GM10847 (cell line): Measurements from ENCODE around the gene RETREG1.

Experiments used
- POLR2A ChIP-seq: IDR thresholded peaks from 2 replicates; pipeline ENCODE4 v1.6.1; 2011; ENCODE audit not compliant: insufficient read length; ENCODE audit errors: extremely low read depth

The RETREG1 gene

DNA sequence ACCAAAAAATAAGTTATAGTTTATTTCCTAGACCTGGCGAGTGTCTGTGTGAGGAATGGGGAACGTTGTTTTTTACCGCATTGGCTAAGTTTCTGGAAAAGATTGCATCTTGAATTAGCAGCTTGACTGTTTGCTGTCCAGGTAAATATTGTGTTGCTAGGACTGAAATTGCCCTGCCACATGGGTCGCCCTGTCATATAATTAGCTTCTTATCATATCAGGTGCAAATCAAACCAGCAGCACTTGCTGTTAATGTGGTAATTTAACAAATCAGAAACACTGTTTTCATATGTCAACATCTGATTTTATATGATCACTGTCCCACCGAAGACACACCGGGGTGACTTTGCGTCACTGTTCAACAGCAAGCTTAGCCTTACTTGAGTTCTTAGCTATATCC is 87.5 kb downstream of the RETREG1 start:
- no peak for TF ChIP-seq POLR2A

DNA sequence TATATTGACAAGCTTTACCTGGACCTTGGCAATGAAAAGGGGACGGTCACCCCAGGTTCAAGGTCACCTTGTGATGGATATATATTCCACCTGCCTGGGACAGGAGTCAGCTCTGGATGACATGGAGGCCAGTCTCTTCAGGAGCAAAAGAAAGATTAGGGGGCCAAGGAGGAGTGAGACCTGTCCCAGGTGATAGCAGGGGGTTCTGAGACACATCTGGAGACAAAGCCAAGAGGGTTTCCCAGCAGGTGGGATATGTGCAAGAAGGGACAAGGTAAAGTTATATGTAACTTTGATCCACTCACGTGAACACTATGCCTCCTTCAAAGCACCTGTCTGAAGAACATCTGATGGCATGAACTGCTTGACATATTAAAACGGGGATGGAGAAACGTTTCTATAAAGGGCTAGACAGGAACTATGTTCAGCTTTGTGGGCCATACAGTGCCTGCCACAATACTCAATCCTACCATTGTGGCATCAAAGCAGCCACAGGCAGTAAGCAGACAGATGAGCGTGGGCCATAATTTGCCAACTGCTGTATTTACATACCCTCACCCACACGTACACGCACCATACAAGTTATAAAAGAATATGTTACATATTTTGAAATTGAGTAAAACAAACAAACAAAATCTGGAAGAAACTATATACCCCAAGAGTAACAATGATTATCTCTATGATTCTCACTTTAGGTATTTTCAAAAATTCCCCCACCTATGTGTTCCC is 88.3 kb downstream of the RETREG1 start:
- no peak for TF ChIP-seq POLR2A

DNA sequence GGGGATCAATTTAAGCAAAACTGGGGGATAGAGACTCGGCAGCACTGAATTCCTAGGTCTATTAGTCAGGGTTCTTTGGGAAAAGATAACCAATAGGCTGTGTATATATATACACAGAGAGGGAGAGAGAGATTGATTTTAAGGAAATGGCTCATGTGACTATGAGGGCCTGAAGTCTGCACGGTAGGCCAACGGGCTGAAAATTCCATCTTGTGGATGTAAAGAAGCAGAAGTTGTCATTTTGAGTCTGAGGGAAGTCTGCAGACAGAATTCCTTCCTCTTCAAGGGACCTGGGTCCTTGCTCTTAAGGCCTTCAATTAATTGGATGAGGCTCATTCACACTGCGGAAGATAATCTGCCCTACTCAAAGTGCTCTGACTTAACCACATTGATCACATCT is 91.1 kb downstream of the RETREG1 start:
- TF ChIP-seq POLR2A: no peak

DNA sequence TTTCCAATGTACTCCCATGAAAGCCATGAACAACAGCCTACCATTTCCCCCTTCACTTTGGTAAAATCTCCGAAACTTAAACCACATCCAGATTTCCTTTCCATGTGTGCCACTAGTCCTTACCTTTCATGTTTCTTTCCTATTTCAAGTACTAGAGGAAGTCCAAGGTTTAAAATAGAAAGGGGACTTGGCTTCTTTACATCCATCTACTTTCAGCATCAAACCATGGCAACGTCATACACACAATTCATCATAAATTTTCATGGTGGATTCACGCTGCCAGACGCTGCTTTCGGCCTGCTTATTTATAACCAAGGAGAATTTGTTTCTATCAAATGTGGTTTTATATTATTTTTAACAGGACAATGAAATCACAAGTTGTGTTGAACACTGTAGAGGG is 92.5 kb downstream of the RETREG1 start:
- no peak for TF ChIP-seq POLR2A

- no peak for TF ChIP-seq POLR2A
These were observed 95.0 kb downstream of the RETREG1 start for GRCh38 chr5:16521521-16522483.

DNA sequence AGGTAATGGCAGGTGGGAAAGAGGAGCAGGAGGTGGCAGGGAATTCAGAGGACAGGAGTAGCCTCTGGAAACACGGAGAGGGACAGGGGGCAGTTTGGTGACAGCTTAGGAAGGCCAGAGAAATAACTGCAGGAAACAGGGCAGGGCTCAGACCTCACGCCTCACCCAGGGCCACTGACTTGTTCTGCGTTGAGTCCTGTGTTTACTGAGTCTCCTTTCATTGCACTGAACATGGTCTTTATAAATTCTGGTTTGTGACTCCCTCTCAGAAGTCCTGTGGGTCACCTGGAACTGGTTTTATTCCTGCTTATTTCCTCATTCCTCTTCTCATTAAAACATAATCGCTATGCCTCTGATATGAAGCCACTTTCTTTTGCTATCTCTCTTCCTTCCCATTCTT is 96.0 kb downstream of the RETREG1 start:
- no peak for TF ChIP-seq POLR2A

DNA sequence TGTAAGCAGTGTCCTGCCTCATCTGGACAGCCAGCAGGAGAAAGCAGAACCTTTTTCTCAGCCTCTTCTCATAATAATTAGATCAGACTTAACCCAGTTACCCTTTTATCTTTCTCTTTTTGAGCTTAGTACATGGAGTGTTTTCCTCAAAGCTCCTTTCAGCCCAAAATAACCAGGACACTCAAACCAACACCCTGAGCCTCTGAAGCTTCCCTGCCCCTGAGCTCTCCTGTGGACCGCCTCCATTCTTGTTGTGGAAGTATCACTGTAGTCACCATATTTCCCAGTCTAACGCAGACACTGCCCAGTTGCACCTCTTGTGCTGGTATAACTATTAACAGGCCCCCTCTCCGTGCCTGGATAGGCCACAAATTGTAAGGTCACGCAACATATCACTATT is 97.4 kb downstream of the RETREG1 start:
- TF ChIP-seq POLR2A: no peak

GRCh38 chr5:16518606-16519005 is 98.2 kb downstream of the RETREG1 start:
- TF ChIP-seq POLR2A: no peak

DNA sequence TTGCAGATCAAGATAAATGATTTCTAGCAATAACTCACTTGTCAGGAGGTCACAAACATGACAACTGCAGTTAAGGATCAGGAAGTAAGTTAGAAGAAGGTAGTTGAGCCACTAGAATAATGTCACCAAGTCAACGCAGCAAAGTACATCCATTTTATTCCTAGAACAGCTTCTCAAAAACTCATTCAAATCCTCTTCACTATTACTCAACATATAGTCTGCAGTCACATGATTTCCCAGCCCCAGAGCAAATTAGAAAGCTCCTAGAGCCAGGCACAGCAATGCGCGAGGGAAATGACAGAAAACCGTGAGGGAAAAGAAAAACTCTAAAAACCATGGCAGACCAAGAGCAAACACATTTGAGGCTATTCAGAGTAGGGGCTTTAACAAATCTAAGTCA is 101.3 kb downstream of the RETREG1 start:
- TF ChIP-seq POLR2A: no peak

DNA sequence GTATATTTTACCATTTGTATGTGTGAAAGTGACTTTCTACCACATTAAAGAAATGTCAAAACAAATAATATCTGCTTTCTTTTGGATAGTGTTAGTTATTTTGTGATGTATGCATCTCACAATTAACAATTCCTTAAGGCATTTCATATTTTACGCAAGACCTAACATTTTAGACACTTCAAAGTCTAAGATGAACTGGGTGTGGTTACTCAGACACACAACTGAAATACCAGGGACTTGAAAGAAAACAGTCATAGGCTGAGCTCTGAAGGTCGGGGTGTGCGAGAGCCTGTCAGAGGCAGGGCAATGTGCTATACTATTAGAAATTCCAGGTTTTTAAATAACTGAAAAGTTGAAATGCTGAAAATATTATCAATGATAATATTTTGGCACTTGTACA is 106.7 kb downstream of the RETREG1 start:
- TF ChIP-seq POLR2A: no peak

- TF ChIP-seq POLR2A: no peak
These were observed 107.9 kb downstream of the RETREG1 start for GRCh38 chr5:16508730-16509531.

DNA sequence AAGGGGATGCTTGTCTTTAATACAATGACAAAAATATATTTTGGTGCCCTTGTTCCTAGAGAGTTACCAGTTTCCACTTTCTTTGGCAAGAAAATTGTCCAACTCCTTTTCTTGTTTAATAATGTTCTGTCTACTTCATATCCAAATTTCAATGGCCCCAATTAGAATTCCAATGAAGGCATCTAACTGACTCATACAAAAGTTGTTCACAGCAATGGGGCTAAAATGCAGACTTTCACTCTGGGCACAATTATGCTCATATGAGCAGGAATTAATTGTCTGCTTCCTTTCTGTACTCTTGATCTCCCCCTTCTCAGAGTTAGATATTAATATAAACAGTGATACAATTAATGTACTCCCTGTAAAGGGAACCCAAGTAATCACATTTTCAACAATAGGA is 109.1 kb downstream of the RETREG1 start:
- no peak for TF ChIP-seq POLR2A

DNA sequence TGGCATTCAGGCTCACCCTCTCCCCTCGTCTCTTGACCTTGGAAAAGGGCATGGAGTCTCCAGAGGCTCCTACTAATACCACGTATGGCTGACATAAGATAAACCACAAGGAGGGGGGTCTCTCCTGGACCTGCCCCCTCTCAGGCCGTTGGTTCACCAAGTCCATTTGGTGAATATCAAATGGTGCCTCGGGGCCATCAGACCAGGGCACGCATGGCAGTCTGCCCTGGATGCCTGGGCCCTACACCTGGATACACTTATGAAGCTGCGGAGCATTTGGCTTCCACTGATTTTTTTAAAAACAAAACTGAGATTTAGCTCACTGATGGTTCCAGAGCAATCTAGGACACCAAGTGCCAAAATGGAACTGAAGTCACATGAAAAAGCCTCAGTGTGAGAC is 110.9 kb downstream of the RETREG1 start:
- no peak for TF ChIP-seq POLR2A

DNA sequence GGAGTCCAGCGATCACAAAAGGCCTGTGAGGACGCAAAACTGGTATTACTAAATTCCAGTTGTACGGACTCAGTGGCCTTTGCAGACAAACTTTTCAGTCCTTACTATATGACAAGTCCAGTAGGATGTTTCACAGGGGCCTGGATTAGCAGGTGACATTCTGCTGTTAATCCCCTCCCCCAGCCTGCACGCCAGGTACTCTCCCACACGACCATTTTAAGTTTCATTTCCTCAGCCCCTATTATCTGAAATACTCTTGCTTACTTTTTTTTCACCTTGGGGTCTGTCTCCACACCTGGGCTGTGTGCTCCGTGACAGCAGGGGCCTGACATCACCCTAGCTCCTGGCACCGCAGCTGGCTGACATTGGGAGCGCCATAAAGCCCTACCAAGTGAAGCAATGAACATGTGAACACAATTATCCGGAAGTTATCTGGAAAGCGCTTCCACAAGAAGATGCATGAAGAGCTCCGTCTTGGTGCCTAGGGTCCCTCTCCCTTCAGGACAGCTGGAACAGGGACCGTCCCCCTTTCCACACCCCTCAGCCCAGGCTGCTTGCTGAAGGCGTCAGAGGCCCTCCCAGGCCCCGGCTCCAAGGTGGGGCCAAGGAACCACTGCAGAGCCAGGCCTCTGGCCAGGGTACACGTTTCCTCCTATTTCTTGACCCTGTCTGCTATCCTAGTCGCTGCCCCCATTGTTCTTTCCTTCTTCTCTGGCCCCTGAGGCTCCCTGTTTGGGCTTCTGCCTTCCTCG is 111.5 kb downstream of the RETREG1 start:
- no peak for TF ChIP-seq POLR2A

DNA sequence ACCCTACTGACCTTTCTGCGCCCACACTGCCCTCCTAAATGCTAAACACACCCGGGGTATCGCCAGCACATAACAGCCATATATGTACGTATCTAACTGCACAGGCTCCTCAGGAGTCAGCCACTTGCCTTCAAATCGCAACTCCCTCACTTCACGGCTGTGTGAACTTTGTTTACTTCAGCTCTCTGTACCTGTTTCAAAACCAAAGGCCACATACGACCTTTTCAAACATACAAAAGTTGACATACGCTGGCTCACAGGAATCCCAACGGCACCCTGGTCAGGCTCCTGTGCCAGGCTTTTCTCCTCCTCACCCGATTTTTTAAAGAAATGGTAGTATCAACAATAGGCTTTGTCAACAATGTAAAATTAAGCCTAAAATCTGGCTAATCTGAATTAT is 112.2 kb downstream of the RETREG1 start:
- TF ChIP-seq POLR2A: no peak

DNA sequence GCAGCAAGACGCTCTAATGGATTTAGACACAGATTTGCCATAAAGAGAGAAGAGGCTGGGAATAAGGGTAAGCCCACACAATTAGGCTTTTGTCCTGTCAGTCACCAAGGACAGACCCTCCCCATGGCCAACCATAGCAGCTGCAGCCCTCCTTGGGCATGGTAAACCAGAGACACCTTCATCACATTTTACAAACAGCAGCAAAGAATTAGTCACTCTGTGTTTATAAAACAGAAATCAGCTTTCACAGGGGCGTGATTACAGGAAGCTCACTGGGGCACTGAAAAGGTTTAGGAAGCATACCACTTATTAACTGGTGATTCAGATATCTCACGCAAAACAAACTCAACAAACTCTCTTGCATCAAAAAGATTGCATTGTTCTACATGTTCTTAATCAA is 113.9 kb downstream of the RETREG1 start:
- no peak for TF ChIP-seq POLR2A
